ENCODE measurements around the gene KCNQ4.

DNA sequence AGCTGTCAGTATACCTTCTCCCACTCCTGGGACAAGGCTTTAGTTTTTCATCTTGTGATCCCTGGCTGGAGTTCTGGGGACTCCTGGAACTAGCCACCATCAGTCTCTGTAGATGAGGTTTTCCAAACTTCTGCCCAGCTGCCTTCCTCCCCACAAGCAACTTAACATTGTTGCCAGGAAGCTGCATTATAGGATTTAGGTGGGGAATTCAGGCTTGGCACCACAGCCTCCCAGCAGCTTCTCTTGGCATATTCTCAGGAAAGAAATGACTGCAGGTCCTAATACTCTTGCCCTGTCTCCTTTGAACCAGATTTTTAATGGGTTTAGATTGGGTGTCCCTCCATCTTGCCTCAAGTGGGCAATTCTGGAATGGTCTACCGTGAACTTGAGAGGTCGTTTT is 18.6 kb upstream of the KCNQ4 start:
- TF ChIP-seq POLR2A (IDR thresholded peaks at IDR 0.05; ENCODE audit: low read depth, low read length) (no peak), EZH2 (IDR thresholded peaks at IDR 0.05; ENCODE audit: borderline replicate concordance, low read depth, low read length, severe bottlenecking) (no peak), MYC (IDR thresholded peaks at IDR 0.05; ENCODE audit: low read depth, low read length) (no peak), POLR2AphosphoS5 (IDR thresholded peaks at IDR 0.05; ENCODE audit: insufficient read depth, low read depth, low read length) (no peak), FOS (IDR thresholded peaks at IDR 0.05; ENCODE audit: borderline replicate concordance, insufficient read depth, low read length) (no peak), JUN (IDR thresholded peaks at IDR 0.05; ENCODE audit: borderline replicate concordance, insufficient read depth, insufficient read length, low read depth) (no peak)
- TF ChIP-seq, protein P1, sequence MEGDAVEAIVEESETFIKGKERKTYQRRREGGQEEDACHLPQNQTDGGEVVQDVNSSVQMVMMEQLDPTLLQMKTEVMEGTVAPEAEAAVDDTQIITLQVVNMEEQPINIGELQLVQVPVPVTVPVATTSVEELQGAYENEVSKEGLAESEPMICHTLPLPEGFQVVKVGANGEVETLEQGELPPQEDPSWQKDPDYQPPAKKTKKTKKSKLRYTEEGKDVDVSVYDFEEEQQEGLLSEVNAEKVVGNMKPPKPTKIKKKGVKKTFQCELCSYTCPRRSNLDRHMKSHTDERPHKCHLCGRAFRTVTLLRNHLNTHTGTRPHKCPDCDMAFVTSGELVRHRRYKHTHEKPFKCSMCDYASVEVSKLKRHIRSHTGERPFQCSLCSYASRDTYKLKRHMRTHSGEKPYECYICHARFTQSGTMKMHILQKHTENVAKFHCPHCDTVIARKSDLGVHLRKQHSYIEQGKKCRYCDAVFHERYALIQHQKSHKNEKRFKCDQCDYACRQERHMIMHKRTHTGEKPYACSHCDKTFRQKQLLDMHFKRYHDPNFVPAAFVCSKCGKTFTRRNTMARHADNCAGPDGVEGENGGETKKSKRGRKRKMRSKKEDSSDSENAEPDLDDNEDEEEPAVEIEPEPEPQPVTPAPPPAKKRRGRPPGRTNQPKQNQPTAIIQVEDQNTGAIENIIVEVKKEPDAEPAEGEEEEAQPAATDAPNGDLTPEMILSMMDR (IDR thresholded peaks at IDR 0.05; ENCODE audit: extremely low read depth in 1 of 2, insufficient read depth in 1 of 2, low read depth in 1 of 2, low read length in 2 of 2) = no peak
- TF ChIP-seq, protein P2, sequence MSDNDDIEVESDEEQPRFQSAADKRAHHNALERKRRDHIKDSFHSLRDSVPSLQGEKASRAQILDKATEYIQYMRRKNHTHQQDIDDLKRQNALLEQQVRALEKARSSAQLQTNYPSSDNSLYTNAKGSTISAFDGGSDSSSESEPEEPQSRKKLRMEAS (IDR thresholded peaks at IDR 0.05; ENCODE audit: insufficient read depth, insufficient read length) = no peak
